Keratinocyte (primary cell): ENCODE measurements around the gene FAAP20. TPM values are rescaled to one million over a fixed set of nuclear protein-coding genes. Genes with fewer than 3 reads are reported as not detected.

Source experiments
- DNase-seq: peaks from one replicate; pipeline ENCODE4 v3.0.0-alpha.2; 2011; ENCODE audit warnings: low read depth, missing footprints, low spot score
- FAIRE-seq: peaks from 2 replicates; lab custom pipeline; 2011; peaks lifted over from hg19 to GRCh38; lab: Jason Lieb, UNC
- H2AFZ ChIP-seq: 2 replicates; pipeline ENCODE4 v1.6.0; 2012; ENCODE audit warnings: low read length, control low read depth, inconsistent platforms; ENCODE audit not compliant: control insufficient read depth
- H3K27ac ChIP-seq: 2 replicates; pipeline ENCODE4 v1.5.1; 2011; ENCODE audit warnings: low read length; ENCODE audit not compliant: control insufficient read depth, insufficient read depth
- H3K27me3 ChIP-seq: 3 replicates; pipeline ENCODE4 v1.6.0; 2011; ENCODE audit warnings: low read length; ENCODE audit not compliant: control insufficient read depth, insufficient read depth; ENCODE audit errors: extremely low read depth
- H3K36me3 ChIP-seq, 2 experiments: 2 replicates in 1 of 2; 3 replicates in 1 of 2; pipeline ENCODE4 v1.5.1; 2011; ENCODE audit warnings: low read length in 2 of 2, mild to moderate bottlenecking in 1 of 2; ENCODE audit not compliant: control insufficient read depth in 2 of 2, insufficient read depth in 2 of 2; ENCODE audit errors: extremely low read depth in 1 of 2
- H3K4me1 ChIP-seq: 3 replicates; pipeline ENCODE4 v1.5.1; 2011; ENCODE audit warnings: low read length; ENCODE audit not compliant: control insufficient read depth, insufficient read depth; ENCODE audit errors: extremely low read depth
- H3K4me2 ChIP-seq: 3 replicates; pipeline ENCODE4 v1.6.0; 2011; ENCODE audit warnings: low read depth, low read length; ENCODE audit not compliant: control insufficient read depth, insufficient read depth; ENCODE audit errors: extremely low read depth
- H3K4me3 ChIP-seq, 3 experiments: fragments of 200-600 bp in 1 of 3; sonication (generic) in 1 of 3; 2 replicates in 2 of 3; 3 replicates in 1 of 3; pipeline ENCODE4 v1.5.1; 2011 to 2016; ENCODE audit warnings: low read length in 3 of 3, mild to moderate bottlenecking in 3 of 3, control low read depth in 2 of 3, inconsistent platforms in 1 of 3, low read depth in 1 of 3, mixed read lengths in 1 of 3, mixed run types in 1 of 3, moderate library complexity in 1 of 3; ENCODE audit not compliant: control insufficient read depth in 2 of 3, insufficient read depth in 2 of 3; ENCODE audit errors: extremely low read depth in 1 of 3
- H3K79me2 ChIP-seq: 2 replicates; pipeline ENCODE4 v1.6.0; 2012; ENCODE audit warnings: low read length; ENCODE audit not compliant: control insufficient read depth, insufficient read depth
- H3K9ac ChIP-seq: 3 replicates; pipeline ENCODE4 v1.6.0; 2011; ENCODE audit warnings: low read length; ENCODE audit not compliant: control insufficient read depth, insufficient read depth; ENCODE audit errors: extremely low read depth
- H3K9me1 ChIP-seq: 3 replicates; pipeline ENCODE4 v1.6.0; 2011; ENCODE audit warnings: low read length; ENCODE audit not compliant: control insufficient read depth, insufficient read depth; ENCODE audit errors: extremely low read depth
- H3K9me3 ChIP-seq: 2 replicates; pipeline ENCODE4 v1.5.1; 2012; ENCODE audit warnings: low read depth, low read length; ENCODE audit not compliant: control insufficient read depth
- H4K20me1 ChIP-seq: 3 replicates; pipeline ENCODE4 v1.6.0; 2011; ENCODE audit warnings: low read length; ENCODE audit not compliant: control insufficient read depth, insufficient read depth; ENCODE audit errors: extremely low read depth
- EZH2 ChIP-seq: IDR thresholded peaks from one replicate; pipeline ENCODE4 v1.6.1; 2012; ENCODE audit warnings: inconsistent platforms, mild to moderate bottlenecking, low read length, moderate library complexity
- dilution Hi-C: fragments of 300-500 bp; cut with MboI; formaldehyde crosslinking; loops from one replicate; pipeline ENCODE4 v1.7.0; 2020; ENCODE audit warnings: low sequenced_read_pairs; ENCODE audit not compliant: extremely low pct_ligation_motif_present
- polyA plus RNA-seq, 5 experiments: library from polyadenylated mRNA; depleted of rRNA in 3 of 5; stranded (reverse) in 3 of 5; stranded (forward) in 1 of 5; unstranded in 1 of 5; fragments of >200 nt; gene quantifications; 1 replicate in 1 of 5; 2 replicates in 3 of 5; 3 replicates in 1 of 5; pipeline versions ENCODE4 v1.2.1 to v1.2.3, GENCODE V29; 2011 to 2012; ENCODE audit warnings: missing spikeins in 2 of 5, low read depth in 1 of 5, low replicate concordance in 1 of 5
- TF ChIP-seq, protein P1 (sequence below), 3 experiments: IDR thresholded peaks in 1 of 3; conservative IDR thresholded peaks in 1 of 3; optimal IDR thresholded peaks in 1 of 3; 2 replicates in 2 of 3; 3 replicates in 1 of 3; pipeline versions ENCODE3 to v1.5.1; 2011; ENCODE audit warnings: low read length in 3 of 3, mild to moderate bottlenecking in 3 of 3, moderate library complexity in 2 of 3, control low read depth in 1 of 3, inconsistent platforms in 1 of 3; ENCODE audit not compliant: insufficient read depth in 2 of 3; ENCODE audit errors: extremely low read depth in 1 of 3

The FAAP20 gene
- polyA plus RNA-seq, 1 donor (not counting 4 experiments of a cell fraction or from before 2014, with no cell fraction given): 7.3 TPM

DNA sequence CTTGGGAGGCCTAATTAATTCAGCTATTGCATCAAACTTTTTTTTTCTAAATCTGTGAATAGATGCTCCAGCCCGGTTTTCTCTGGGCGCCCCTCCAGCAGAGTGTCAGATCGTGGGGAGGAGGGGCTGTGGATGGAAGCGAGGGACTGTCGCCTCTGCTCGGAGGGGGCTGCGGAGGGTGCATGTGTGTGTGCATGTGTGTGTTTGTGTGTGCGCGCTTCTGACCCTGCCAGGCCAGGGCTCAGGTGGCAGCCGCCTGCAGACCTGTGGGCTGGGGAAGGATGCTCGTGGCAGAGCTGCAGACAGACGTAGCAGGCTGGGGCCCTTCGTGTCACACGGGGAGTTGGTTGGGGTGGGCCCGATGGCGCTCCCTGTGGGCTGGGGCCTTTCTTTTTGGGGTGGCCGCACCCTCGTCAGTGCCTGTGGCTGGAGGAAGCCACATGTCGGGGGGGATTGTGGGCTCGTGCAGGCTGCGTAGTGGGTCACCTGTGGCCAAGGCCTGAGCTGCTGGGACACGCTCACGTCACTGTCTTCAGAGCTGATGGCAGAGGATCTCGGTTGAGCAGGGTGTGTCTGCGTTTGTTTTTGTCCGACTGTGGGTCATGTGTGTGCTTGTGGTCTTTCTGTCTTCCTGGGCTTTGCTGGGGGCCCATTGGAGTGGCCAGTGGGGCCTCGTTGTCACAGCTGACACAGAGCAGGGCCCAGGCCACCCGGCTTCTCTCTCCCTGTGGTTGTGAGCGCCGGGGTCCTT lies 36.4 kb upstream of the FAAP20 start:
- Histone ChIP-seq H3K27me3 (no peaks in the 10 kb centered on the region), H4K20me1 (peaks cover 59% of the 10 kb centered on the region), H3K4me2 (peak overlapping the region; percentile 88), H3K9ac (peak overlapping the region; percentile 88), H3K4me1 (peaks cover 41% of the 10 kb centered on the region), H3K4me3 (peak overlapping the region; percentile 54 to 88 (median 87)), H3K79me2 (peaks cover 74% of the 10 kb centered on the region), H3K27ac (peak overlapping the region; percentile 75), H3K36me3 (no peaks in the 10 kb centered on the region), H3K9me3 (no peaks in the 10 kb centered on the region), H2AFZ (no peak overlapping the region), H3K9me1 (no peaks in the 10 kb centered on the region)
- no peak for TF ChIP-seq EZH2
- TF ChIP-seq, protein P1, sequence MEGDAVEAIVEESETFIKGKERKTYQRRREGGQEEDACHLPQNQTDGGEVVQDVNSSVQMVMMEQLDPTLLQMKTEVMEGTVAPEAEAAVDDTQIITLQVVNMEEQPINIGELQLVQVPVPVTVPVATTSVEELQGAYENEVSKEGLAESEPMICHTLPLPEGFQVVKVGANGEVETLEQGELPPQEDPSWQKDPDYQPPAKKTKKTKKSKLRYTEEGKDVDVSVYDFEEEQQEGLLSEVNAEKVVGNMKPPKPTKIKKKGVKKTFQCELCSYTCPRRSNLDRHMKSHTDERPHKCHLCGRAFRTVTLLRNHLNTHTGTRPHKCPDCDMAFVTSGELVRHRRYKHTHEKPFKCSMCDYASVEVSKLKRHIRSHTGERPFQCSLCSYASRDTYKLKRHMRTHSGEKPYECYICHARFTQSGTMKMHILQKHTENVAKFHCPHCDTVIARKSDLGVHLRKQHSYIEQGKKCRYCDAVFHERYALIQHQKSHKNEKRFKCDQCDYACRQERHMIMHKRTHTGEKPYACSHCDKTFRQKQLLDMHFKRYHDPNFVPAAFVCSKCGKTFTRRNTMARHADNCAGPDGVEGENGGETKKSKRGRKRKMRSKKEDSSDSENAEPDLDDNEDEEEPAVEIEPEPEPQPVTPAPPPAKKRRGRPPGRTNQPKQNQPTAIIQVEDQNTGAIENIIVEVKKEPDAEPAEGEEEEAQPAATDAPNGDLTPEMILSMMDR (optimal IDR thresholded peaks at IDR 0.05 in 1 of 3, IDR thresholded peaks at IDR 0.05 in 1 of 3, conservative IDR thresholded peaks at IDR 0.05 in 1 of 3; ENCODE audit: extremely low read depth in 1 of 3, insufficient read depth in 2 of 3, low read length in 3 of 3): no peak
- no peak for FAIRE-seq
- dilution Hi-C loops: no loop called here
- DNase-seq: no peak

DNA sequence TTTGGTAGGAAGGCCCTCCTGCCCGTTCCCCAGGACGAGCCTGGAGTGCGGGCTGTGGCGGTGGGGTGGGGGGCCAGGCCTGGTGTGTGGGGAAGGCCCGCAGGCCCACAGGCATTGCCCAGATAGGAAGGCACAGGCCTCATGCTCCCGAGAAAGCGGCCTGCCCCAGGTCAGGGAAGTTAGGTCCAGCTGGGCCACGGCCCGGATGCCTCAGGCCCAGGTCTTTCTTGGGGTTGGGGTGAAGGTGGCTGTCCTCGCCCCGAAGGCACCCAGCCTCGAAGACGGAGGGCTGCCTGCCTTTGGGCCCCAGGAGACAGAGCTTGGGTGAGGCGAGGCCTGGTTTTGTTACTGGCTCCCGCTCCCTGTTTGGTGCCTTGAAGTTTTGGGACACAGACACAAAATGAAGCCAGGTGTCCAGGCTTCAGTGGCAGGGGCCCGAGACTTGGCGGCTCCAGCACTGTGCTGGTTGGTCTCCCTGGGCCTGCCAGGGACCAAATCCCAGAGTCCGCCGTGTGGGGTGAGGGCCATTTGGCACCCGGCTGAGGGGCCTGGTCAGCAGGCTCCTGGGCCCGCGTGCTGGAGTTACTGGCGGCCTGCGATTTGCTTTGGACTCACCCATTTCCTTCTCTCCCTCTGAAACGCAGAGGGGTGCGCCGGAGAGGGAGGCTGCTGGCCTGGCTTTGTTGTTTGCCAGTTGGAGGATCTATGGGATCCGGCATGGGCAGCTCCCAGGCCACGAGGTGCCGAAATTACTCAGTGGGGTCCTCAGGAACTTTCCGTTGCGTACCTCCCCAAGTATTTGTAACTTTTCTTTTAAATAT lies 35.5 kb upstream of the FAAP20 start:
- peak overlapping the region; percentile 88 for H3K4me2 ChIP-seq
- H3K79me2 ChIP-seq: peaks cover 66% of the 10 kb centered on the region
- no peaks in the 10 kb centered on the region for H3K36me3 ChIP-seq
- H3K9me1 ChIP-seq: no peaks in the 10 kb centered on the region
- H3K4me1 ChIP-seq: peaks cover 41% of the 10 kb centered on the region
- H3K9me3 ChIP-seq: no peaks in the 10 kb centered on the region
- DNase-seq: no peak
- H3K9ac ChIP-seq: peak overlapping the region; percentile 88
- H3K27me3 ChIP-seq: no peaks in the 10 kb centered on the region
- no peak for FAIRE-seq
- peaks cover 52% of the 10 kb centered on the region for H4K20me1 ChIP-seq
- H3K27ac ChIP-seq: peak overlapping the region; percentile 75
- peak overlapping the region; percentile 54 to 88 (median 87) for H3K4me3 ChIP-seq
- dilution Hi-C loops: no loop called here
- TF ChIP-seq, protein P1 (optimal IDR thresholded peaks at IDR 0.05 in 1 of 3, IDR thresholded peaks at IDR 0.05 in 1 of 3, conservative IDR thresholded peaks at IDR 0.05 in 1 of 3; ENCODE audit: extremely low read depth in 1 of 3, insufficient read depth in 2 of 3, low read length in 3 of 3): no peak
- no peak for TF ChIP-seq EZH2
- H2AFZ ChIP-seq: no peak overlapping the region
